GM12892 (cell line): ENCODE results near the gene ZBTB8OS.

Source experiments
- POLR2A ChIP-seq: IDR thresholded peaks from 2 replicates; pipeline ENCODE4 v1.6.1; 2011; ENCODE audit warnings: low read depth, low read length, control low read depth
- POLR2AphosphoS5 ChIP-seq: IDR thresholded peaks from 2 replicates; pipeline ENCODE4 v1.6.1; 2011; ENCODE audit warnings: low read depth, low read length, control low read depth
- TAF1 ChIP-seq: IDR thresholded peaks from 2 replicates; pipeline ENCODE4 v1.6.1; 2011; ENCODE audit warnings: low read depth, mild to moderate bottlenecking, control low read depth, low read length, borderline replicate concordance

- TF ChIP-seq POLR2AphosphoS5 = no peak
- no peak for TF ChIP-seq POLR2A
- TF ChIP-seq TAF1 = no peak
These were observed 10.8 kb downstream of the ZBTB8OS start for GRCh38 chr1:32639489-32640075.
